VCaP (cell line): ENCODE data around the gene TMEM39A.

Experiments used
- H3K27ac ChIP-seq: fragments of 450-650 bp; 2 replicates; pipeline ENCODE4 v1.5.1; 2017
- TF ChIP-seq, protein P1 (sequence below): fragments of 450-650 bp; conservative IDR thresholded peaks from 2 replicates; pipeline ENCODE4 v1.5.1; 2017; ENCODE audit warnings: mild to moderate bottlenecking, moderate library complexity

Gene TMEM39A

DNA sequence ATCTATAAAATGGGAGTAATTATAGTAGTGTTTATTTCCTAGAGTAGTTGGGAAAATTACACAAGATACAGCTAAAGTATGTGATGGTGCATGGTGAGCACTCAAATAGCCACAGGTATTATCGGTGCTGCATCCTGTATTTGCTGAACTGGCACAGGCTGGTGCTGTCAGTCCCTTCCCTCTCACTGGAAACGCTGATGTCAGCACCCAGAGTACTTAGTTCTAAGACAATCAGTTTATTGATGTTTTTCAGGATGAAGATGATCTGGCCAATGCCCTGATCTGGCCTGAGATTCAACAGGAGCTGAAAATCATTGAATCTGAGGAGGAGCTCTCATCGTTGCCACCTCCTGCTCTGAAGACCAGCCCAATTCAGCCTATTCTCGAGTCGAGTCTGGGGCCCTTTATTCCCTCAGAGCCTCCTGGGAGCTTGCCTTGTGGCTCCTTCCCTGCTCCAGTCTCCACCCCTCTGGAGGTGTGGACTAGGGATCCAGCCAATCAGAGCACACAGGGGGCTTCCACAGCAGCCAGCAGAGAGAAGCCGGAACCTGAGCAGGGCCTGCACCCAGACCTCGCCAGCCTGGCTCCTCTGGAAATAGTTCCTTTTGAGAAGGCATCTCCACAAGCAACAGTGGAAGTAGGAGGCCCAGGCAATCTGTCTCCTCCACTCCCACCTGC, 49.7 kb downstream of the TMEM39A start:
- no peak overlapping the region for H3K27ac ChIP-seq
- TF ChIP-seq, protein P1, sequence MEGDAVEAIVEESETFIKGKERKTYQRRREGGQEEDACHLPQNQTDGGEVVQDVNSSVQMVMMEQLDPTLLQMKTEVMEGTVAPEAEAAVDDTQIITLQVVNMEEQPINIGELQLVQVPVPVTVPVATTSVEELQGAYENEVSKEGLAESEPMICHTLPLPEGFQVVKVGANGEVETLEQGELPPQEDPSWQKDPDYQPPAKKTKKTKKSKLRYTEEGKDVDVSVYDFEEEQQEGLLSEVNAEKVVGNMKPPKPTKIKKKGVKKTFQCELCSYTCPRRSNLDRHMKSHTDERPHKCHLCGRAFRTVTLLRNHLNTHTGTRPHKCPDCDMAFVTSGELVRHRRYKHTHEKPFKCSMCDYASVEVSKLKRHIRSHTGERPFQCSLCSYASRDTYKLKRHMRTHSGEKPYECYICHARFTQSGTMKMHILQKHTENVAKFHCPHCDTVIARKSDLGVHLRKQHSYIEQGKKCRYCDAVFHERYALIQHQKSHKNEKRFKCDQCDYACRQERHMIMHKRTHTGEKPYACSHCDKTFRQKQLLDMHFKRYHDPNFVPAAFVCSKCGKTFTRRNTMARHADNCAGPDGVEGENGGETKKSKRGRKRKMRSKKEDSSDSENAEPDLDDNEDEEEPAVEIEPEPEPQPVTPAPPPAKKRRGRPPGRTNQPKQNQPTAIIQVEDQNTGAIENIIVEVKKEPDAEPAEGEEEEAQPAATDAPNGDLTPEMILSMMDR, result no peak

DNA sequence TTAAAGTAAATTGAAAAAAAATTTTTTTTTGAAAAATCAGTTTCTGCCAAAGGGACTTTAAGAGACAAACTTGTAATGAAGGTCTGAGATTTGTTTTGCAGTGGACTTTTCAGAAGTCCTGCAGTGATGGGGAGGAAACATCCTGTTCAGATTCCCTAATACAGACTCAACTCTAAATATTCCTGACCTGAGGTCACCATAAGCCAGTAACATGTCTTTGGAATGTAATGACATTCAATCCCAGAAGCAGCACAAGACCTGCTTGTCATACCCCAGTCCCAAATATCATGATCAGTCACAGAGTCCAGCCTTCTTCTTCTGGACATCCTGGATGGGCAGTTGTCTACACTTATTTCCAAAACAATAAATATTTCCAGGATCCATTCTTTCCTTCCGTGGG, 53.6 kb downstream of the TMEM39A start:
- H3K27ac ChIP-seq, result no peak overlapping the region
- TF ChIP-seq, protein P1, result no peak

DNA sequence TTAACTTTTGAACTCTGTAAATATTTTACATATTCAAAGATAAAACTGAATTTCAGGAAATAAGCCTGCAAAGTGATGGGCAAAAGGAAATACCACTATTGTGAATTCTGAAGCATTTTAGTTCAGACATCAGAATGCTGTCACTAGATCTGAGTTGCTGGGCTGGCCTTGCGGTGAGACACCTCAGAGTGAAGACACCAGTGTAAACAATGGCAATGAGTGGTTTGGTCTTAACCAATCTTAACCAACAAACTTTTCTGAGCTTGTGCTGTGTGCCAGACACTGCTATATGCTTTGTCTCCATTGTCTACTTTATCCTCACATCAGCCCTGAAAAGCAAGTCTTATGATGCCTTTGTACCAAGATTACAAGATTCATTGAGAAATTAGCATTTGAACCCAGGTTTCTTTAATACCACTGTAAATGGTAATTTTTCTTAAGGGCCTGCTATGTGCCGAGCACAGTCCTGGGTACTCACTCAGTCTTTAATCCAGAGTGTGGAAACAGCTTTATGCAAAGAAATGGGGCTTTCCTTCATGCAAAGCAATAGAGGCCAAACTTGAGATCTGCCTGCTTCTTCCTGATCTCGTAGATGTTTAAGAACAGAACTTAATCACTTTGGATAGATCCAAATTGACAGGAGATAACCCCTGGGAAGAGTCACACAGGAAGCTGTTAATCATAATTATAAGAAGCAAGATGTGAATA, 55.0 kb downstream of the TMEM39A start:
- TF ChIP-seq, protein P1, result no peak
- no peak overlapping the region for H3K27ac ChIP-seq

DNA sequence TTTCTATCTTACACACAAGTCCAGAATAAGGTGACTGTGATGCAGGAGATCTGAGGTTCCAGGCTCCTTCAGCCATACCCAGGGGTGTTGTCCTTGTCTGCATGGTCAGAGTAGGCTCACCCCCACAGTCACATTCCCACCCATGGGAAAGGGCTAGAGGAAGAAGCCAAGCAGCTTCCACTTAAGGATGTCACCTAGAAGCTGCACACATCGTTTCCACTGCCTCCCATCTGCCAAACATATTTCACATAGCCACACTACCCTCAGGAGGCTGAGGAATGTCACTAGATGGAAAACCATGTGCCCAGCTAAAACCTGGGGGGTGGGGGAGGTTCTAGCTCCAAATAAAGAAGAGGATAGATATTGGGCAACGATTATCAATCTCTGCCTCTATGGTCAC, 58.1 kb downstream of the TMEM39A start:
- H3K27ac ChIP-seq, result no peak overlapping the region
- TF ChIP-seq, protein P1, result no peak

DNA sequence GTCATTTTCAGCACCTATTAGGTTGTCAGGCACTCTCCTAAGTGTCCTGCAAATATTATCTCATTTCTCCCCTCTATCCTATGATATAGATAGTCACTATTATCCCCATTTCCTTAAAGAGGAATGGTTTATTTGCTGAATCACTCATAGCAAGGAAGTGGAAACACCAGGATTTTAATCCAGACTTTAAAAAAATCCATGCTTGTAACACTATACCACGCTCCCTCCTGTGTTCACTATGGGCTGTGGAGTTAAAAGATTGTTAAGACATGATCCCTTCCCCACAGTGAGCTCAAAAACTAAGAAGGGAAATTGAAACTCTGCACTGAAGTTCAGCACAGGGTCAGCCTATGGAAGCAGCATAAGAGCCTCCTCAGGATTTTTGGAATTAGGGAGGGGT, 60.2 kb downstream of the TMEM39A start:
- TF ChIP-seq, protein P1, result no peak
- H3K27ac ChIP-seq, result no peak overlapping the region

DNA sequence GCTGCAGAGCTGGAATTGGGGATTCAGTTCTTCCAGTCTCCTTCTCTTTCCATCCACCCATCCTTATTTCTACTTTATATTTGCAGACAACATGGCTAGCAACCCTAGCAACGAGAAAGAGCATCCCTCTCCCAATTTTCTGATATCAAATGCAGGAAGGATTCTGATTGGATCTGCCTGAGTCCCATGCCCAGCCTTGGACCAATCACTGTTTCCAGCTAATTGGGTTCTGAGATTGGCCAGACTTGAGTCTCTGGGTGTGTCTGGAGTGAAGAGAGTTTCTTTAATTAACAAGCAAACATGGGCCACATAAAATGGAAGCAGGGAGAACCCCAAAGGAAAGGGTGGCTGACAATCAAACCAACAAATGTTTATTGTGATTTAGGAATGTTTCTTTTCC, 60.6 kb downstream of the TMEM39A start:
- TF ChIP-seq, protein P1, result no peak
- H3K27ac ChIP-seq, result no peak overlapping the region

DNA sequence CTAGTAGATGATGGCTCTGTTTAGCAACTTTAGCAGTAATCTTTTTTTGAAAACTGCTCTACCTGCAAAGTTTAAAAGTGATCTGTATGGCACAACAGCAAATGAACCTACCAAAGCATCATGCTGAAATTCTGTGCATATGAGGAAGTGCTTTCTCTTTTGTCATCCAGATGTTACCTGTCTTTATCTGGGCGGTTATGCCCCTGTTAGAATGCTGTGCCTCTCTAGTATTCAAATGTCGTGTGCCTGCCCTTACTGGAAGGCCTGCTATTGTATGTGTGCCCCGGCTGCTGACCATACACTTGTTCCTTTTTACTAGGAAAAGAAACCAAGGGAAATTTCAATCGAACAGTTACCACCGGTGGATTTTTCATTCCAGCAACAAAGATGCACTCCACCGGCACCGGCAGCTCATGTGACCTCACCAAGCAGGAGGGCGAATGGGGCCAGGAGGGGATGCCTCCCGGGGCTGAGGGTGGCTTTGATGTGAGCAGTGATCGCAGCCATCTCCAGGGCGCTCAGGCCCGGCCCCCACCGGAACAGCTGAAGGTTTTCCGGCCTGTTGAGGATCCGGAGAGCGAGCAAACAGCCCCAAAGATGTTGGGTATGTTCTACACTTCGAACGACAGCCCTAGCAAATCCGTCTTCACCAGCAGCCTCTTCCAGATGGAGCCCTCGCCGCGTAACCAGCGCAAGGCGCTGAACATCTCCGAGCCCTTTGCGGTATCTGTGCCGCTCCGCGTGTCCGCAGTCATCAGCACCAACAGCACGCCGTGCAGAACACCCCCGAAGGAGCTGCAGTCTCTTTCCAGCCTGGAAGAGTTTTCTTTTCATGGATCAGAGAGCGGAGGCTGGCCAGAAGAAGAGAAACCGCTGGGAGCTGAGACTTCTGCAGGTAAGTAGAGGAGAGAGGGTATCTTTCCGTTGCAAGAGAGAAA, 61.6 kb downstream of the TMEM39A start:
- H3K27ac ChIP-seq, result no peak overlapping the region
- TF ChIP-seq, protein P1, result no peak
